Nephron progenitor cell (in vitro differentiated cells): ENCODE data around the gene CPEB2.

Experiments used
- DNase-seq: peaks from one replicate; pipeline ENCODE4 v3.0.0; 2021
- H3K27ac Mint-ChIP-seq: 2 replicates; pipeline ENCODE4 v1.8.0; 2021; ENCODE audit warnings: mild to moderate bottlenecking, moderate library complexity, mixed read lengths
- H3K27me3 Mint-ChIP-seq: 2 replicates; pipeline ENCODE4 v1.8.0; 2021; ENCODE audit warnings: mild to moderate bottlenecking, low read depth, mixed read lengths; ENCODE audit not compliant: poor library complexity
- H3K36me3 Mint-ChIP-seq: 2 replicates; pipeline ENCODE4 v1.8.0; 2021; ENCODE audit warnings: low read depth, mixed read lengths
- H3K4me1 Mint-ChIP-seq: 2 replicates; pipeline ENCODE4 v1.8.0; 2021; ENCODE audit warnings: mixed read lengths
- H3K4me3 Mint-ChIP-seq: 2 replicates; pipeline ENCODE4 v1.8.0; 2021; ENCODE audit warnings: mild to moderate bottlenecking, moderate library complexity, mixed read lengths
- H3K9me3 Mint-ChIP-seq: 2 replicates; pipeline ENCODE4 v1.8.0; 2021; ENCODE audit warnings: mild to moderate bottlenecking, moderate library complexity, mixed read lengths
- TF ChIP-seq, protein P1 (sequence below): fragments of 200-600 bp; sonication (generic); IDR thresholded peaks from 2 replicates; pipeline ENCODE4 v1.5.0; 2021; ENCODE audit warnings: antibody characterized with exemption

CPEB2 gene

DNA sequence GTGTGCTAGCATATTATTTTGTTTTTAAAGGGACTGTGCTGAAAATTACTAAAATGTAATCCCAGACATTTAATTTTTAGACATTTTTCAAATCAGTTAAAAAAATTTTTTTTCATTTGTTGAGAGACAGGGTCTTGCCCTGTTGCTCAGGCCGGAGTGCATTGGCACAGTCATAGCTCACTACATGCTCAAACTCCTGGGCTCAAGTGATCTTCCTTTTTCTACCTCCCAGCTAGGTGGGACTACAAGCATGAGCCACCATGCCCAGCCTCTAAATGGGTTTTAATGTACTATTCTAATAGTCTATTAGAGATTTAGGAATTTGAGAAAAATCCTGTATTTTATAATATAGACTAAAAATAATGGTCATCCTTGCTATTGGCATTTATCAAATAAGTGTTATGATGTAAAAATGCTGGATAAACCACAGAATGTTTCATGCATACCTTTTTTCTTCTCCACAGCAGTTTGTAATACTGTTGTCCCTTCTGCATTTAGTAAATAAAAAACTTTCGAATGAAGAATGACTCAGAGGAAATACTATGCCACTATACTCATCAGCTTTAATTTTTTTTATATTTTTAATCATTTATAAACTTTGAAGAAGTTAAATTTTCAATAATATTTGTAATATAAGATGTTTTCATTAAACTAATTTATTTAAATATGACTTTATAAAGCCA lies 29.9 kb downstream of the CPEB2 start:
- Mint-ChIP-seq H3K36me3 (peaks cover 13% of the 10 kb centered on the region), H3K27ac (no peak overlapping the region), H3K9me3 (no peaks in the 10 kb centered on the region), H3K27me3 (no peaks in the 10 kb centered on the region), H3K4me3 (no peak overlapping the region), H3K4me1 (no peaks in the 10 kb centered on the region)
- TF ChIP-seq, protein P1, sequence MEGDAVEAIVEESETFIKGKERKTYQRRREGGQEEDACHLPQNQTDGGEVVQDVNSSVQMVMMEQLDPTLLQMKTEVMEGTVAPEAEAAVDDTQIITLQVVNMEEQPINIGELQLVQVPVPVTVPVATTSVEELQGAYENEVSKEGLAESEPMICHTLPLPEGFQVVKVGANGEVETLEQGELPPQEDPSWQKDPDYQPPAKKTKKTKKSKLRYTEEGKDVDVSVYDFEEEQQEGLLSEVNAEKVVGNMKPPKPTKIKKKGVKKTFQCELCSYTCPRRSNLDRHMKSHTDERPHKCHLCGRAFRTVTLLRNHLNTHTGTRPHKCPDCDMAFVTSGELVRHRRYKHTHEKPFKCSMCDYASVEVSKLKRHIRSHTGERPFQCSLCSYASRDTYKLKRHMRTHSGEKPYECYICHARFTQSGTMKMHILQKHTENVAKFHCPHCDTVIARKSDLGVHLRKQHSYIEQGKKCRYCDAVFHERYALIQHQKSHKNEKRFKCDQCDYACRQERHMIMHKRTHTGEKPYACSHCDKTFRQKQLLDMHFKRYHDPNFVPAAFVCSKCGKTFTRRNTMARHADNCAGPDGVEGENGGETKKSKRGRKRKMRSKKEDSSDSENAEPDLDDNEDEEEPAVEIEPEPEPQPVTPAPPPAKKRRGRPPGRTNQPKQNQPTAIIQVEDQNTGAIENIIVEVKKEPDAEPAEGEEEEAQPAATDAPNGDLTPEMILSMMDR: no peak
- no peak for DNase-seq

DNA sequence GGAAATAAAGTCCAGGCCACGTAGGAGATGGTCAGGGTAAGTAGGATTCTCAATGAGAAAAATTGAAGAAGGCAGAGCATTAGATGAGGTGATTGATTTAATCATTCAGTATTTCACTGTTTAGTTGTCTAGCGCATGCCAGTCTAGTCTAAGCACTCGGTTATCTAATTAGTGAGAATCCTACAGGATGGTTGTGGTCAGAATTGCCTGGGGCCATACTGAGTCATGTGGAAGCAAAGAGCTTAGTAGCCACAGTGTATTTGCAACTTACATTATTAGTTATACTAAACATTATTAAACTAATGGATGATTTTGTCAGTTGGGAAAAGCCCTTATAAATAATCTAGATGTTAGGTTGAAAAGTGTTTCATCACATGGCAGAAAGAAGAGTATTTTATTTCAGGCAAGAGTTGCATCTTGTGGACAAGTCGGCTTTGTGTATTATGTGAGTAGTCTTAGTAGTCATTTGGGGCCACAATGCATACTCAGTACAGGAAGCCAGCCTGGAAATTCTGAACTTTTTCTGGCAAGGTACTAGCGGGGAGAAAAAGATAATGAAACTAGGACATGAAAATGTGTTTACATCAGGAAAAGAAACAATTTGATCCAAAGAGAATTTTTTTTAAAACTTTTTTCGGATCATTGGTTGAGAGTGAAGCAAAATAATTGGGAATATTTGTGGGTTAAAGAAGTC lies 31.9 kb downstream of the CPEB2 start:
- Mint-ChIP-seq H3K27ac (no peak overlapping the region), H3K9me3 (no peaks in the 10 kb centered on the region), H3K36me3 (peaks cover 13% of the 10 kb centered on the region), H3K4me3 (no peak overlapping the region), H3K4me1 (no peaks in the 10 kb centered on the region), H3K27me3 (no peaks in the 10 kb centered on the region)
- TF ChIP-seq, protein P1: no peak
- no peak for DNase-seq

DNA sequence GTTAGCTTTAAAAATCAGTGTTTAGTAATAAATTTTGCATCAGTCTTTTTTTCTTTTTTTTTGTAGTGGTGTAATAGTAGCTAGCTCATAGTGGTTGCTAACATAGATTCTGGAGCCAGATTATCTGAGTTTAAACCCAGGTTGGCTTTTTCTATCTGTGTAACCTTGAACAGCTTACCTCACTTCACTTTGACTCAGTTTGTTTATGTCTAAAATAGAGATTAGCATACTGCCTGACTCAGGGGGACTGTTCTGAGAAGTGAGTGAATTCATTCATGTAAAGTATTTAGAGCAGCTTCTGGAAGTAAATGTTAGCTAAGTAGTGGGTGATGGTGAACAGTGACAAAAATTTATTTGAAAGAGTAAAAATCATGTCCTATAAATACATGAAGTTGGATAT lies 32.9 kb downstream of the CPEB2 start:
- TF ChIP-seq, protein P1: no peak
- H3K36me3 Mint-ChIP-seq: peaks cover 13% of the 10 kb centered on the region
- H3K9me3 Mint-ChIP-seq: no peaks in the 10 kb centered on the region
- H3K4me1 Mint-ChIP-seq: no peaks in the 10 kb centered on the region
- DNase-seq: no peak
- no peak overlapping the region for H3K4me3 Mint-ChIP-seq
- no peaks in the 10 kb centered on the region for H3K27me3 Mint-ChIP-seq
- H3K27ac Mint-ChIP-seq: no peak overlapping the region

DNA sequence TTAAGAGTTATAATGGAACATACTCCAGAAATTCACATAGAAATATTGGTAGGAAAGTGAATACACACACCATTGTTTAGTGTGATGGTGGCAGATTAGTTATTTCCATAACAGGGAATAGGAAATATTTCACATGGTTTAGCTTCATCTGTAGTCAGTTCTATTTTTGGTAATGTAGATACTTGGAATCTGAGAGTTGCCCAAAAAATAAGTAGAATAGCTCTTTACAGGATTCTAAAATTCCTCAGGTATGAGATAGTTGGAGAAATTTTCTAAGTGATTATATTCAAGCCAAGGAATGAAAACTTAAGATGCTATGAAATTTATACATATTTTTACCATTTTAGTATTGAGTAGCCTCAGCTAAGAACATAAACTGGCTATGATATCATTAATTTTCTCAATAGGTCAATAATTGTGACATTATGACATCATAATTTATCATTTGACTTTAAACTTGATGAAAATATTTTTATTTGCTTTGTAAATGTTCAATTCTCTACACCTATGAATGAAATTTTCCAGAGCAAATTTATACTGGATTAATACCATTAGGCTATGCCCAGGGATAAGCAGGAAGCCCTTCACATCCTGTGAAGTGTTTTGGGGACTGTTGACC lies 35.8 kb downstream of the CPEB2 start:
- H3K9me3 Mint-ChIP-seq: no peaks in the 10 kb centered on the region
- H3K27me3 Mint-ChIP-seq: no peaks in the 10 kb centered on the region
- H3K4me3 Mint-ChIP-seq: no peak overlapping the region
- H3K36me3 Mint-ChIP-seq: peaks cover 13% of the 10 kb centered on the region
- no peak overlapping the region for H3K27ac Mint-ChIP-seq
- peaks cover 5% of the 10 kb centered on the region for H3K4me1 Mint-ChIP-seq
- TF ChIP-seq, protein P1: no peak
- DNase-seq: no peak

DNA sequence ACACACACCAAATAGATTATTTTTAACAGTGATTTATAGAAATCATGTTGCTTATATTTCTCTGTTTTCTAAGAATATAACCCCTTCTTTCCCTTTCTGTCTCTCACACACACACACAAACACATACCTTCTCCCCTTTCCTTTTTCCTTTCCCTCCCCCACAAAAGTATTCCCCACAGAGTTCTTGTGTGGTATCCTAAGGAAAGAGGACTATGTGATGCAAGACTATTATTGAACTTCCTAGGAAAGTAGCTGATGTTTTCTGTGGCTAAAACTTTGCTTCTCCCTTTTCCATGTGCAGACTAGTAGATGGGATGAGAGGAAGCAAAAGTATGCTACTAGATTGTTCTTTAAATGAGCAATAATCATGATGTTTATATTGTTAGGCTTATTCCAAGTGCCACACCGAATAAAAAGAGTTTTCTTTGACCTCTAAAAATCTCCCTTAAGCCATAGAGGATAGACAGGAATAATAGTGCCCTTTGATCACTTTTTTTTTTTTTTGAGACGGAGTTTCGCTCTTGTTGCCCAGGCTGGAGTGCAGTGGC lies 38.7 kb downstream of the CPEB2 start:
- Mint-ChIP-seq H3K36me3 (no peaks in the 10 kb centered on the region), H3K4me1 (peaks cover 5% of the 10 kb centered on the region), H3K9me3 (no peaks in the 10 kb centered on the region), H3K4me3 (no peak overlapping the region), H3K27ac (no peak overlapping the region), H3K27me3 (no peaks in the 10 kb centered on the region)
- no peak for DNase-seq
- TF ChIP-seq, protein P1: no peak
